Endodermal cell (in vitro differentiated cells): ENCODE results near the gene DCPS. TPM values are rescaled to one million over a fixed set of nuclear protein-coding genes. Genes with fewer than 3 reads are reported as not detected.

Experiments used
- DNase-seq: peaks from one replicate; pipeline ENCODE4 v3.0.0-alpha.2; 2017
- H3K27ac ChIP-seq: 2 replicates; pipeline ENCODE4 v1.5.1; 2013; ENCODE audit warnings: mild to moderate bottlenecking, low read depth, low read length, moderate library complexity
- H3K27me3 ChIP-seq: 2 replicates; pipeline ENCODE4 v1.6.1; 2013; ENCODE audit warnings: mild to moderate bottlenecking, low read length, moderate library complexity; ENCODE audit not compliant: insufficient read depth, control insufficient read depth, poor library complexity, severe bottlenecking
- H3K36me3 ChIP-seq: 2 replicates; pipeline ENCODE4 v1.7.0; 2013; ENCODE audit warnings: mild to moderate bottlenecking, low read length, moderate library complexity; ENCODE audit not compliant: control insufficient read depth, insufficient read depth
- H3K4me1 ChIP-seq: one replicate; pipeline ENCODE4 v1.7.0; 2013; ENCODE audit warnings: low read length; ENCODE audit not compliant: control insufficient read depth, insufficient read depth
- H3K4me3 ChIP-seq: 2 replicates; pipeline ENCODE4 v1.5.1; 2013; ENCODE audit warnings: mild to moderate bottlenecking, low read length, moderate library complexity
- H3K9ac ChIP-seq: 2 replicates; pipeline ENCODE4 v1.6.1; 2013; ENCODE audit warnings: mild to moderate bottlenecking, low read length, moderate library complexity; ENCODE audit not compliant: poor library complexity, severe bottlenecking; ENCODE audit errors: extremely low read depth
- H3K9me3 ChIP-seq: 2 replicates; pipeline ENCODE4 v1.6.1; 2013; ENCODE audit warnings: mild to moderate bottlenecking, low read length, moderate library complexity; ENCODE audit not compliant: control insufficient read depth
- H3K27ac Mint-ChIP-seq: 2 replicates; pipeline ENCODE4 v1.8.0; 2020; ENCODE audit warnings: mixed read lengths
- H3K27me3 Mint-ChIP-seq: 2 replicates; pipeline ENCODE4 v1.8.0; 2021; ENCODE audit warnings: mild to moderate bottlenecking, mixed read lengths; ENCODE audit not compliant: insufficient read depth
- H3K36me3 Mint-ChIP-seq: 2 replicates; pipeline ENCODE4 v1.8.0; 2020; ENCODE audit warnings: low read depth, mixed read lengths
- H3K4me1 Mint-ChIP-seq: 2 replicates; pipeline ENCODE4 v1.8.0; 2020; ENCODE audit warnings: mixed read lengths
- H3K4me3 Mint-ChIP-seq: 2 replicates; pipeline ENCODE4 v1.8.0; 2020; ENCODE audit warnings: mild to moderate bottlenecking, moderate library complexity, mixed read lengths
- H3K9me3 Mint-ChIP-seq: 2 replicates; pipeline ENCODE4 v1.8.0; 2020; ENCODE audit warnings: mild to moderate bottlenecking, mixed read lengths
- WGBS, 2 experiments: methylation state at CpG; one replicate each; pipeline versions ENCODE4 v1.1.5 to v1.1.7; 2013; ENCODE audit warnings: missing lambda C conversion rate in 2 of 2, mixed read lengths in 1 of 2; ENCODE audit not compliant: insufficient coverage in 1 of 2, insufficient read length in 1 of 2; 5-methylcytosine and 5-hydroxymethylcytosine counted together
- total RNA-seq, 2 donors: library from RNA; stranded (reverse); fragmentation: NEBNext Ultra II Directional in 1 of 2; extraction: Animal tissue kit (Norgen Biotek cat#: 25700) in 1 of 2; gene quantifications; 2 replicates in 1 of 2; 3 replicates in 1 of 2; pipeline ENCODE4 v1.2.1, GENCODE V29; 2021
- TF ChIP-seq, protein P1 (sequence below): fragments of 200-600 bp; sonication (generic); conservative IDR thresholded peaks from 2 replicates; pipeline ENCODE4 v1.5.0; 2021; ENCODE audit warnings: antibody characterized with exemption, mild to moderate bottlenecking

The DCPS gene
- total RNA-seq, 2 donors from 2014 or later, result 19.0 to 22.6 TPM

DNA sequence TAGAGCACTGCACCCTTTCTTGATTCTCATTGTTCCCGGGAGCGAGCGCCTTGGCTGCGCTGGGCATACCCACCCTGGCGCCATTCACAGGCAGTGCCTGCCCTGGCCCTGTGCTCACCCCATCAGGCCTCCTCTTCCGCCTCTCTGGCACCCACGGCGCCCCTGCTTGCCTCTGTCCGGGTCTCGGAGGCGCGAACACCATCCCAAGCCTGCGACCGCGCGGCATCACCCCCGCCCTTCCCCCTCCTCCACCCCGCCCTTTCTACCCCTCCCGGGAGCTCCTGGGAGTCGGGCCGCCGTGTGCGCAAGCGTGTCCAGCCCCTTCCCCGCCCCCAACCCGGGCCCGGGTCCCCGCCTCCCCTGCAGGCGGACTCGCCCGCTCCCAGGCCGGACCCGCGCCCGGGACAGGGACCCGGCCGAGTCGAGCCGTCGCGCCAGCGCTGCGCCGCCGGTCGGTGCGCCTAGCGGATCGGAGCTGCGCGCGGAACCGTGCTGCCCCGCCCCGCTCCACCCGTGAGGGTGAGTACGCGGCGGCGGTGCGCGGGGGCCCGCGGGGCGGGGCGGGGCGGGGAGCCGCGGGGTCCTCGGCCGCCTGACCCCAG lies 51.6 kb downstream of the DCPS start, which contains the start of gene ST3GAL4:
ST3GAL4 (plus strand) TSS at position 363 of the 602 bp plus-strand sequence. CDS start 50,470 bp downstream, outside the sequence.
- WGBS, 2 experiments, result 0% methylated on average over 5 to 71 of the region's 71 CpGs
- H3K27me3 ChIP-seq, result no peaks in the 10 kb centered on the region
- Mint-ChIP-seq H3K36me3 (peaks cover 15% of the 10 kb centered on the region), H3K4me1 (peaks cover 51% of the 10 kb centered on the region), H3K27ac (peak within 1 kb of the TSS; percentile 88), H3K27me3 (no peaks in the 10 kb centered on the region), H3K9me3 (no peaks in the 10 kb centered on the region), H3K4me3 (peak within 1 kb of the TSS; percentile 80)
- H3K4me3 ChIP-seq, result peak within 1 kb of the TSS; percentile 86
- H3K9ac ChIP-seq, result peak within 1 kb of the TSS; percentile 55
- no peaks in the 10 kb centered on the region for H3K36me3 ChIP-seq
- DNase-seq, result peak; percentile 96
- no peaks in the 10 kb centered on the region for H3K9me3 ChIP-seq
- TF ChIP-seq, protein P1, sequence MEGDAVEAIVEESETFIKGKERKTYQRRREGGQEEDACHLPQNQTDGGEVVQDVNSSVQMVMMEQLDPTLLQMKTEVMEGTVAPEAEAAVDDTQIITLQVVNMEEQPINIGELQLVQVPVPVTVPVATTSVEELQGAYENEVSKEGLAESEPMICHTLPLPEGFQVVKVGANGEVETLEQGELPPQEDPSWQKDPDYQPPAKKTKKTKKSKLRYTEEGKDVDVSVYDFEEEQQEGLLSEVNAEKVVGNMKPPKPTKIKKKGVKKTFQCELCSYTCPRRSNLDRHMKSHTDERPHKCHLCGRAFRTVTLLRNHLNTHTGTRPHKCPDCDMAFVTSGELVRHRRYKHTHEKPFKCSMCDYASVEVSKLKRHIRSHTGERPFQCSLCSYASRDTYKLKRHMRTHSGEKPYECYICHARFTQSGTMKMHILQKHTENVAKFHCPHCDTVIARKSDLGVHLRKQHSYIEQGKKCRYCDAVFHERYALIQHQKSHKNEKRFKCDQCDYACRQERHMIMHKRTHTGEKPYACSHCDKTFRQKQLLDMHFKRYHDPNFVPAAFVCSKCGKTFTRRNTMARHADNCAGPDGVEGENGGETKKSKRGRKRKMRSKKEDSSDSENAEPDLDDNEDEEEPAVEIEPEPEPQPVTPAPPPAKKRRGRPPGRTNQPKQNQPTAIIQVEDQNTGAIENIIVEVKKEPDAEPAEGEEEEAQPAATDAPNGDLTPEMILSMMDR, result no peak
- peaks cover 12% of the 10 kb centered on the region for H3K4me1 ChIP-seq
- H3K27ac ChIP-seq, result peak within 1 kb of the TSS; percentile 34

DNA sequence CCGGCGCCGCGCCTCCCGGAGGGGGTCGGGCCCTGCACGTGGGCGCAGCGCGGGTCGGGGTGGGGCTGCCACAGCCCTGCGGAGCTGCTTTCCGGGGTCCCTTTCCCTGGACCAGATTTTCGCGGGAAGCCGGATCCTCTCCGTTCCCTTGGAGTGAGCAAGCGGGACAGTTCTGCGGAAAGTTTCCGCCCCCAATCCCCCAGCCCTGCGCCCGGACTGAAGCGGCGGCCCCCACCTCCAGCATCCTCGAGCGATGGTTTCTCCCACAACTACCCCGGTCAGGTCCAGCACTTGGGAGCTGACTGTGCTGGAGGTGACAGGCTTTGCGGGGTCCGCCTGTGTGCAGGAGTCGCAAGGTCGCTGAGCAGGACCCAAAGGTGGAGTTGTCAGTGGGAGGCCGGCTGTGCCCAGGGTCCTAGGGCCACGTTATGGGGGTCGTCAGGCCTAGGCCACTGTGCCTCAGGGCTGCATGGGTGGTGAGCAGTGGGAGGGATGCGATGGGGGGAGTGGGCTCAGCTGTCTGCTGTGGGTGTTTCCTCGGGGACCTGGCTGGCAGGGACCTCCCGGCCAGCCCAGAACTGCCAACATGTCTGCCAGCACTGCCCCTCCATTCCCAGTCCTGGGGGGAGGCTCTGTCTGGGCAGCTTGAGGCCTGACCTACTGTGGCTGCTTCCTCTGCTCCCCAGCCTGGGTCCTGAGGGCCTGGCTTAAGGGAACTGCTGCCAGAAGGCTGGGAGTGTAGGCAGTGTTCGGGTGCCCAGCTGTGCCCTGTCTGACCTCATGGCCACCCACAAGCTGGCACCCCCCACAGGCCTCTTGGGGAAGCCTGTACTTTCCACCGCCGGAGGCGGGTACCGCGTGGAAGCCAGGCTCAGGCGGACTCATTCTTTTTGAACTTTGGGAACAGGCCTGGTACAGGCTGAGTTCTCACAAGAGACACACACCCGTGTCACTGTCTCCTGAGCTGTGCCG lies 52.4 kb downstream of the DCPS start:
- Mint-ChIP-seq H3K4me3 (peak overlapping the region; percentile 80), H3K27ac (no peak overlapping the region), H3K27me3 (no peaks in the 10 kb centered on the region), H3K9me3 (no peaks in the 10 kb centered on the region), H3K4me1 (peaks cover 49% of the 10 kb centered on the region), H3K36me3 (peaks cover 7% of the 10 kb centered on the region)
- Histone ChIP-seq H3K4me3 (peak overlapping the region; percentile 85), H3K4me1 (peaks cover 12% of the 10 kb centered on the region), H3K36me3 (no peaks in the 10 kb centered on the region), H3K27ac (no peak overlapping the region), H3K27me3 (no peaks in the 10 kb centered on the region), H3K9ac (no peak overlapping the region), H3K9me3 (no peaks in the 10 kb centered on the region)
- WGBS, 2 experiments, result 23 to 29% methylated on average over 20 to 46 of the region's 46 CpGs
- DNase-seq, result peak; percentile 74
- TF ChIP-seq, protein P1, result no peak

- Mint-ChIP-seq H3K27me3 (no peaks in the 10 kb centered on the region), H3K27ac (no peak overlapping the region), H3K4me3 (peak overlapping the region; percentile 80), H3K4me1 (peaks cover 49% of the 10 kb centered on the region), H3K36me3 (peaks cover 7% of the 10 kb centered on the region), H3K9me3 (no peaks in the 10 kb centered on the region)
- Histone ChIP-seq H3K9ac (no peak overlapping the region), H3K27me3 (no peaks in the 10 kb centered on the region), H3K4me3 (peak overlapping the region; percentile 85), H3K4me1 (peaks cover 12% of the 10 kb centered on the region), H3K9me3 (no peaks in the 10 kb centered on the region), H3K27ac (no peak overlapping the region), H3K36me3 (no peaks in the 10 kb centered on the region)
- no peak for DNase-seq
- TF ChIP-seq, protein P1, result no peak
- WGBS, 2 experiments, result 88 to 97% methylated on average over 14 to 17 of the region's 17 CpGs
These were observed 53.4 kb downstream of the DCPS start for GRCh38 chr11:126357055-126357962.
